ENCODE results near the gene USH1C.

DNA sequence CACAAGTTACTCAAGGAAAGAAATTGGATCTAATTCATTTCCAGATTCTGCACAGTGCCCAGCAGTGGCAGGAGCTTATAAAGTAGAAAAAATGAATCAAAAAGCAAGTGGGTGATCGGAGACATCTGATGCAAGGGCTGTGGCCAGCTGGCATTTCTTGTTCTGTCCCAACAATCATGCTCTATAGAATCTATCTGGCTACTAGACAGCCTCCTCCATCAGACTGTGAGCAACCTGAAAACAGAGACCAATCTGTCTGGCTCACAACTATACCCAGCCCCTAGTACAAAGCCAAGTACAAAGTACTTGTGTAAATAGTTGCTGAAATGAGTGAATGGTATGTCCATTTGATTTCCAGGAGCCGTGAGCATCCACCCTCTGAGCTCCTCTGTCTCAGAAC is 11.4 kb downstream of the USH1C start:
- TF ChIP-seq, protein P1, sequence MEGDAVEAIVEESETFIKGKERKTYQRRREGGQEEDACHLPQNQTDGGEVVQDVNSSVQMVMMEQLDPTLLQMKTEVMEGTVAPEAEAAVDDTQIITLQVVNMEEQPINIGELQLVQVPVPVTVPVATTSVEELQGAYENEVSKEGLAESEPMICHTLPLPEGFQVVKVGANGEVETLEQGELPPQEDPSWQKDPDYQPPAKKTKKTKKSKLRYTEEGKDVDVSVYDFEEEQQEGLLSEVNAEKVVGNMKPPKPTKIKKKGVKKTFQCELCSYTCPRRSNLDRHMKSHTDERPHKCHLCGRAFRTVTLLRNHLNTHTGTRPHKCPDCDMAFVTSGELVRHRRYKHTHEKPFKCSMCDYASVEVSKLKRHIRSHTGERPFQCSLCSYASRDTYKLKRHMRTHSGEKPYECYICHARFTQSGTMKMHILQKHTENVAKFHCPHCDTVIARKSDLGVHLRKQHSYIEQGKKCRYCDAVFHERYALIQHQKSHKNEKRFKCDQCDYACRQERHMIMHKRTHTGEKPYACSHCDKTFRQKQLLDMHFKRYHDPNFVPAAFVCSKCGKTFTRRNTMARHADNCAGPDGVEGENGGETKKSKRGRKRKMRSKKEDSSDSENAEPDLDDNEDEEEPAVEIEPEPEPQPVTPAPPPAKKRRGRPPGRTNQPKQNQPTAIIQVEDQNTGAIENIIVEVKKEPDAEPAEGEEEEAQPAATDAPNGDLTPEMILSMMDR (conservative IDR thresholded peaks at IDR 0.05; ENCODE audit: low read depth, low read length), result no peak
- TF ChIP-seq, protein P2, sequence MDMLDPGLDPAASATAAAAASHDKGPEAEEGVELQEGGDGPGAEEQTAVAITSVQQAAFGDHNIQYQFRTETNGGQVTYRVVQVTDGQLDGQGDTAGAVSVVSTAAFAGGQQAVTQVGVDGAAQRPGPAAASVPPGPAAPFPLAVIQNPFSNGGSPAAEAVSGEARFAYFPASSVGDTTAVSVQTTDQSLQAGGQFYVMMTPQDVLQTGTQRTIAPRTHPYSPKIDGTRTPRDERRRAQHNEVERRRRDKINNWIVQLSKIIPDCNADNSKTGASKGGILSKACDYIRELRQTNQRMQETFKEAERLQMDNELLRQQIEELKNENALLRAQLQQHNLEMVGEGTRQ (IDR thresholded peaks at IDR 0.05; ENCODE audit: low read depth, low read length), result no peak
- TF ChIP-seq MXI1 (IDR thresholded peaks at IDR 0.05; ENCODE audit: borderline replicate concordance, low read depth, low read length) (no peak), POLR2A (IDR thresholded peaks at IDR 0.05; ENCODE audit: low read depth, low read length) (no peak), RFX5 (IDR thresholded peaks at IDR 0.05; ENCODE audit: low read depth, low read length) (no peak), SMC3 (IDR thresholded peaks at IDR 0.05; ENCODE audit: low read depth, low read length) (no peak), RAD21 (IDR thresholded peaks at IDR 0.05; ENCODE audit: low read length) (no peak), CEBPB (IDR thresholded peaks at IDR 0.05; ENCODE audit: low read depth, low read length) (no peak), FOS (IDR thresholded peaks at IDR 0.05; ENCODE audit: low read depth, low read length) (no peak), RCOR1 (IDR thresholded peaks at IDR 0.05; ENCODE audit: insufficient replicate concordance, low read length) (no peak), MAFK (IDR thresholded peaks at IDR 0.05; ENCODE audit: low read depth, low read length) (no peak)
- TF ChIP-seq, protein P3, sequence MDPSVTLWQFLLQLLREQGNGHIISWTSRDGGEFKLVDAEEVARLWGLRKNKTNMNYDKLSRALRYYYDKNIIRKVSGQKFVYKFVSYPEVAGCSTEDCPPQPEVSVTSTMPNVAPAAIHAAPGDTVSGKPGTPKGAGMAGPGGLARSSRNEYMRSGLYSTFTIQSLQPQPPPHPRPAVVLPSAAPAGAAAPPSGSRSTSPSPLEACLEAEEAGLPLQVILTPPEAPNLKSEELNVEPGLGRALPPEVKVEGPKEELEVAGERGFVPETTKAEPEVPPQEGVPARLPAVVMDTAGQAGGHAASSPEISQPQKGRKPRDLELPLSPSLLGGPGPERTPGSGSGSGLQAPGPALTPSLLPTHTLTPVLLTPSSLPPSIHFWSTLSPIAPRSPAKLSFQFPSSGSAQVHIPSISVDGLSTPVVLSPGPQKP (IDR thresholded peaks at IDR 0.05; ENCODE audit: borderline replicate concordance, low read depth, low read length), result no peak

All from IMR-90 (cell line).